Mucosa of descending colon (tissue), 3 donors: ENCODE results near the gene SLC7A14. TPM values are rescaled to one million over a fixed set of nuclear protein-coding genes. Genes with fewer than 3 reads are reported as not detected.

Experiments used
- ATAC-seq: fragments of 200-7000 bp; cut with Tn5 transposase; one replicate; pipeline ENCODE4 v1.9.1; 2020; ENCODE audit warnings: mild to moderate bottlenecking, moderate library complexity
- DNase-seq, 3 donors: peaks; one replicate each; pipeline ENCODE4 v3.0.0-alpha.2; 2020
- H3K36me3 ChIP-seq: fragments of 200-600 bp; one replicate; pipeline ENCODE4 v1.8.0; 2021; ENCODE audit warnings: low read depth, mild to moderate bottlenecking
- H3K4me1 ChIP-seq: fragments of 200-600 bp; one replicate; pipeline ENCODE4 v1.8.0; 2021; ENCODE audit warnings: low read depth, mild to moderate bottlenecking
- H3K4me3 ChIP-seq: fragments of 200-600 bp; one replicate; pipeline ENCODE4 v1.8.0; 2021; ENCODE audit warnings: mild to moderate bottlenecking
- H3K9me3 ChIP-seq: fragments of 200-600 bp; one replicate; pipeline ENCODE4 v1.8.0; 2021; ENCODE audit warnings: mild to moderate bottlenecking
- intact Hi-C, 2 donors: fragments of 100-400 bp; cut with DNase I in 1 of 2; cut with micrococcal nuclease in 1 of 2; formaldehyde crosslinking; loops; one replicate each; pipeline versions ENCODE4 v1.11.0 to v1.11.1; 2022; cut with DNase I, micrococcal nuclease
- total RNA-seq, 3 donors: library from RNA; stranded (reverse); fragmentation: NEBNext Ultra II Directional in 2 of 3; extraction: Animal tissue kit (Norgen Biotek cat#: 25700) in 2 of 3; gene quantifications; one replicate each; pipeline versions ENCODE4 v1.2.1 to v1.2.4, GENCODE V29; 2021 to 2023
- TF ChIP-seq, protein P1 (sequence below): fragments of 200-600 bp; IDR thresholded peaks from one replicate; pipeline ENCODE4 v1.8.0; 2022; ENCODE audit warnings: antibody characterized with exemption, mild to moderate bottlenecking
- donor health status: DM: no; HTN: no; CAD: no; lungs with moderate emphysema.
- donor health status: DM: no; HTN: no; CAD: no.
- donor health status: DM: no; HTN: yes; CAD: no.

SLC7A14 gene
- total RNA-seq, 3 donors from 2014 or later, result 0.26 to 2.9 (median 0.29) TPM

DNA sequence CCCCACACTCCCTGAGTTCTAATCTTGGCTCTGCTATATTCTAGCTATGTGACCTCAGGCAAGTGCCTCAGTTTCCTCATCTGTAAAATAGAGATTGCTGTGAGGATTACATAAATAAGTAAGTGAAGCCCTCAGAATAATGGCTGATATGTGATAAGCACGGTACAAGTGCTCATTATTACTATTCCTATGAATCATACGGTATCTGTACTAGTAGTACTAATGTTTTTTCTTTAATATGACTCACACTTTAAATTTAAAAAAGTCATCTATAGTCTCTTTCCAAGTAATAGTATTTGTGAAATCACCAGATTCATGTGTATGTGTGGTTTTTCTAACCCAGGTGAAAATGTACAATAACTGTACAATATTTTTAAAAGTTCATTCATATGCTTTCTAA lies 108.5 kb downstream of the SLC7A14 start:
- DNase-seq (no peak), ATAC-seq (no peak)
- Histone ChIP-seq H3K36me3 (no peaks in the 10 kb centered on the region), H3K9me3 (no peaks in the 10 kb centered on the region), H3K4me1 (no peaks in the 10 kb centered on the region), H3K4me3 (no peak overlapping the region)
- intact Hi-C loops, result no loop called here
- TF ChIP-seq, protein P1, sequence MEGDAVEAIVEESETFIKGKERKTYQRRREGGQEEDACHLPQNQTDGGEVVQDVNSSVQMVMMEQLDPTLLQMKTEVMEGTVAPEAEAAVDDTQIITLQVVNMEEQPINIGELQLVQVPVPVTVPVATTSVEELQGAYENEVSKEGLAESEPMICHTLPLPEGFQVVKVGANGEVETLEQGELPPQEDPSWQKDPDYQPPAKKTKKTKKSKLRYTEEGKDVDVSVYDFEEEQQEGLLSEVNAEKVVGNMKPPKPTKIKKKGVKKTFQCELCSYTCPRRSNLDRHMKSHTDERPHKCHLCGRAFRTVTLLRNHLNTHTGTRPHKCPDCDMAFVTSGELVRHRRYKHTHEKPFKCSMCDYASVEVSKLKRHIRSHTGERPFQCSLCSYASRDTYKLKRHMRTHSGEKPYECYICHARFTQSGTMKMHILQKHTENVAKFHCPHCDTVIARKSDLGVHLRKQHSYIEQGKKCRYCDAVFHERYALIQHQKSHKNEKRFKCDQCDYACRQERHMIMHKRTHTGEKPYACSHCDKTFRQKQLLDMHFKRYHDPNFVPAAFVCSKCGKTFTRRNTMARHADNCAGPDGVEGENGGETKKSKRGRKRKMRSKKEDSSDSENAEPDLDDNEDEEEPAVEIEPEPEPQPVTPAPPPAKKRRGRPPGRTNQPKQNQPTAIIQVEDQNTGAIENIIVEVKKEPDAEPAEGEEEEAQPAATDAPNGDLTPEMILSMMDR, result no peak

DNA sequence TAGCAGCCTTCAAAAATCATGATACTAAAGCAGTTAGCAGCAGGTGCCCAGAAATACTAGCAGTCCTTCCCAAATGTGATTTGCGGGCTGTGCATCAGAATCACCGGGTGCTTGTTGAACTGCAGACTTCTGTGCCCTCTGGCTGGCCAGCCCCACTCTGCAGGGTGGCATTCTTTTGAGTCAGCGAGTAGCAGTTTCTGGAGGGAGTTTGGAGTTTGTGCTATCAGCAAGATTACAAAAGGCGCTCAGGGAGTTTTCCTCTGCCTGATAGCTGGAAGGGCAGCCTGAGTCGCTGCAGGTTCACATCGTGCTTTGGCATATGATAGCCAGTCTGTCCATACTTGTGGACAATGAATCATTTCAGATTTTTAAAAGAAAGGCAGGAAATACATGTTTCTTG lies 109.6 kb downstream of the SLC7A14 start:
- Histone ChIP-seq H3K4me1 (no peaks in the 10 kb centered on the region), H3K36me3 (no peaks in the 10 kb centered on the region), H3K4me3 (no peak overlapping the region), H3K9me3 (no peaks in the 10 kb centered on the region)
- TF ChIP-seq, protein P1, result no peak
- no peak for ATAC-seq
- DNase-seq, result no peak
- intact Hi-C loops, result no loop called here

DNA sequence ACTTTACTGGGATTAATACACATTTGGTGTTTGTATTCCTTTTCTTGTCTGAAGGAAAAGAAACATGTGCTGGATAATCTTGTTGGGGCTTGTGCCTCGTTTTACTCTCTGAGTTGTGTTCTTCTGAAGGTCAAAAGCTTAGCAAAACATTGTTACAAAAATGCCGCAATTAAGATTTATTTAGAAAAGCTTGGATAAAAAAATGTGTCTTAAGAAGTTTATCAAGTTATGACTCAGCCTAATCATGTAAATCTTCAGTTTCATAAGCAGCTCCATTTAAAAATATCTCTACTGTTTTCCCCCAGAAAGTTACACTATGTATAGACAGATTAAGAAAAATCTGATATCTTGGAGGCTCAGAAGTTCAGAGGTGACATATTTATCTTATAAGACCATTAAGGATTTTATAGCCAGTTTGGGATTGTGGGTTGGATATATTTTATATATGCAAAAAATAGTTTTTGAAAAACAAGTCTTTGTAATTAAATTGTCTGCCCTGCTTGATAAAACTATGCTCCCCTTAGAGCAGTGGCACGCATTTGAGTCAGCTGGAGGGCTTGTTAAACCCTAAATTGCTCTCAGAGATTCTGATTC lies 110.7 kb downstream of the SLC7A14 start:
- no peak for DNase-seq
- intact Hi-C loops, result no loop called here
- TF ChIP-seq, protein P1, result no peak
- no peak for ATAC-seq
- H3K4me1 ChIP-seq, result no peaks in the 10 kb centered on the region
- no peak overlapping the region for H3K4me3 ChIP-seq
- H3K9me3 ChIP-seq, result no peaks in the 10 kb centered on the region
- no peaks in the 10 kb centered on the region for H3K36me3 ChIP-seq

DNA sequence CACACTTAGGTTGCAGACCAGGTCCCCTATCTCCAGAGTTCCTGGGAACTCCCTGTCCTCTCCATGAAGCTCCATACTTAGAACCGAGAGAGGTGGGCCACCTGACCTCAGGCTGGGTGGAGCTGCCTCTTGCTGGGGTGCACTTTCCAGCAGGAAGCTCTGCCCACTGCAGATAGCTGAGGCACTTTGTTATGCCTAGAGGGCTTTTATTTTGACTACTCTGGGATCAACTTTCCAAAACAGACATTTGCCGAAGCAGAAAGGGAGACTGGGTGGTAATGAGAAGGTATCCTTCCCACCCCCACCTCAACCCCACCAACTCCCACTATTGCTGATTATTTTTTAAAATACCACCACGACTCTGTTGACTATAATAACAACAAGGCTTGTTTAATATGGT lies 112.5 kb downstream of the SLC7A14 start:
- DNase-seq (no peak), ATAC-seq (no peak)
- no peaks in the 10 kb centered on the region for H3K9me3 ChIP-seq
- no peak overlapping the region for H3K4me3 ChIP-seq
- no peaks in the 10 kb centered on the region for H3K4me1 ChIP-seq
- no peaks in the 10 kb centered on the region for H3K36me3 ChIP-seq
- TF ChIP-seq, protein P1, result no peak
- intact Hi-C loops, result no loop called here

DNA sequence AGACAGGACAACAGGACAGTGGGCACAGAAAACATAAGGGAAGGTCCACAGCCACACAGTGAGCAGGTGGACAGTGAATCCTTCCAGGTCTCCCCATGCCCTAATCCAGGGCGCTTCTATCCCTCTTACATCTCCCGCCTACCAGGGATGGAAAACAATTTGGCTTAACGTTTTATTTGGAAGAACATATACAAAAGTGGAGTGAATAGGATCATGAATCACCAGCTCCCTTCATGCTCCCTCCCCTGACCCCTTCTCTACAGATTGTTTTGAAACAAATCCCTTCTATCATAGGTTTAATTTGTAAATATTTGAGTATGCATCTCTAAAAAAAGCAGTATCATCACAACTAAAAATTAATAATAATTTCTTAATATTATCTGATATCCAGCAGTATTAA lies 114.7 kb downstream of the SLC7A14 start:
- no peak for DNase-seq
- H3K4me1 ChIP-seq, result no peaks in the 10 kb centered on the region

More for the DNA sequence above, 114.7 kb downstream of the SLC7A14 start:
- TF ChIP-seq, protein P1, result no peak
- no peak for ATAC-seq
- Histone ChIP-seq H3K4me3 (no peak overlapping the region), H3K36me3 (no peaks in the 10 kb centered on the region), H3K9me3 (no peaks in the 10 kb centered on the region)
- intact Hi-C loops, result no loop called here
